ENCODE data around the gene CSDE1.
"Not testable (repeated sequence)": the region's sequence is repeated elsewhere in the genome, so short reads cannot be mapped to it uniquely, and the experiment has no call there.

Gene CSDE1

DNA sequence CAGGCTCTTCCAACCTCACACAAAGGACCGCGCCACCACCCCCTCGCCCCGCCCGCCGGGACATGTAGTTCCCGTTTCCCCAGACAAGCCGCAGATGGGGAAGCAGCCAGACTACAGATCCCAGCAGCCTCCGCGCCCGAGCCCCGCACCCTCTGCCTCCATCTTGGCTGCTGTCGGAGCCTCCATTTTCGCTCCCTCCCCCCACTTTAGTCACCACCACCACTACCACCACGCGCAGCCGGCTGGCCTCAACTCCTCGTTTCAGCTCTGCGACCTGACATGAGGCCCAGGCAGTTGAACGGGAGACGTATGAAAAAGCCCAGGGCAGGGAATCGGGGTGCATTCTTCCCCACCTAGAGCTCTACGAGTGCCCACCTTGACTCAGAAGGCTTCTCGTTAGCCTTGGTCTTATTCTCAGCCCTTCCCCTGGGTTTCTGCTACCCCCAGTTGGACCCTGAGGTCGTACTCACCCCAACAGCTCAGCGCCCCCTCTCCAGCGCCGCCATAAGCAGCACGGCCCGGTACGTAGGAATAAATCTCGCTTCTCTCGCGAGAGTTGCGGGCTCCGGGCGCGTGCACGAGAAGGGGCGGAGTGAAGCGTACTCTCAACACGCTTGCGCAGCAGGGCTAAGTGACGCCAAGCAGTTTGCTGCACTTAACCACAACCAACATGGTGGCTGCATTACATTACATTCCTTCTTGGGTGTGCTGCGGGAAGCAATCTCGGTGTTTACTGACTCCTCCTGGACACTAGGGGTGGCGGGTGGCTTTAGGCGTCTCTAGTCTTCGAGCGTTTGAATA, at the start of gene CSDE1:
TSS of gene CSDE1 (minus strand) at position 530 of the 801 bp plus-strand sequence. CDS start 18,094 bp downstream, outside the sequence.
- peak within 1 kb of the TSS; percentile 100 for H3K4me3 ChIP-seq (ENCODE audit: low read depth, low read length)
- TF ChIP-seq, protein P1, sequence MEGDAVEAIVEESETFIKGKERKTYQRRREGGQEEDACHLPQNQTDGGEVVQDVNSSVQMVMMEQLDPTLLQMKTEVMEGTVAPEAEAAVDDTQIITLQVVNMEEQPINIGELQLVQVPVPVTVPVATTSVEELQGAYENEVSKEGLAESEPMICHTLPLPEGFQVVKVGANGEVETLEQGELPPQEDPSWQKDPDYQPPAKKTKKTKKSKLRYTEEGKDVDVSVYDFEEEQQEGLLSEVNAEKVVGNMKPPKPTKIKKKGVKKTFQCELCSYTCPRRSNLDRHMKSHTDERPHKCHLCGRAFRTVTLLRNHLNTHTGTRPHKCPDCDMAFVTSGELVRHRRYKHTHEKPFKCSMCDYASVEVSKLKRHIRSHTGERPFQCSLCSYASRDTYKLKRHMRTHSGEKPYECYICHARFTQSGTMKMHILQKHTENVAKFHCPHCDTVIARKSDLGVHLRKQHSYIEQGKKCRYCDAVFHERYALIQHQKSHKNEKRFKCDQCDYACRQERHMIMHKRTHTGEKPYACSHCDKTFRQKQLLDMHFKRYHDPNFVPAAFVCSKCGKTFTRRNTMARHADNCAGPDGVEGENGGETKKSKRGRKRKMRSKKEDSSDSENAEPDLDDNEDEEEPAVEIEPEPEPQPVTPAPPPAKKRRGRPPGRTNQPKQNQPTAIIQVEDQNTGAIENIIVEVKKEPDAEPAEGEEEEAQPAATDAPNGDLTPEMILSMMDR (IDR thresholded peaks at IDR 0.05; ENCODE audit: low read depth, low read length) = peak; percentile 47; the same call in 1 of the 2 replicates

DNA sequence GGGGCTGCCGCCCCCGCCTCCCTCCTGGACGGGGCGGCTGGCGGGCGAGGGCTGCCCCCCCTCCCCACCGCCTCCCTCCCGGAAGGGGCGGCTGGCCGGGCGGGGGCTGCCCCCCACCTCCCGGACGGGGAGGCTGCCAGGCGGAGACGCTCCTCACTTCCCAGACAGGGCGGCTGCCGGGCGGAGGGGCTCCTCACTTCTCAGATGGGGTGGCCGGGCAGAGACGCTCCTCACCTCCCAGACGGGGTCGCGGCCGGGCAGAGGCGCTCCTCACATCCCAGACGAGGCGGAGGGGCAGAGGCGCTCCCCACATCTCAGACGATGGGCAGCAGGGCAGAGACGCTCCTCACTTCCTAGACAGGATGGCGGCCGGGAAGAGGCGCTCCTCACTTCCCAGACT, 46.7 kb upstream of the CSDE1 start:
- not testable (repeated sequence) for H3K4me3 ChIP-seq (ENCODE audit: low read depth, low read length)

DNA sequence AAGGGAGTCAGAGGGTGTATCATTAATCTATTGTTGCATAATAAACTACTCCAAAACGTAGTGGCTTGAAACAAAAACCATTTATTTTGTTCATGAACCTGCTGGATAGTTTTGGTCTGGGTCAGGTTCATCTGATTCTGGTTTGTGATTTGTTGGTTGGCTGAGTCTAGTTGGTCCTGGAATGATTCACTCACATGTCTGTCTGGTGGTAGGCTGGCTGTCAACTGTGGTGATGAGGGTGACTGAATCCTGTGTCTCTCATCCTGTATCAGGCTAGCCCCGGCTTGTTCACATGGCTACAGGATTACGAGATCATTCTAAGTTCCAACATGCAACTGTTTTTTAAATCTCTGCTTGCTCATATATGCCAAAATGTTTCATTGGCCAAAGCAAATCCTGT, 45.2 kb upstream of the CSDE1 start:
- TF ChIP-seq, protein P1 (IDR thresholded peaks at IDR 0.05; ENCODE audit: low read depth, low read length) = no peak
- no peak overlapping the region for H3K4me3 ChIP-seq (ENCODE audit: low read depth, low read length)

DNA sequence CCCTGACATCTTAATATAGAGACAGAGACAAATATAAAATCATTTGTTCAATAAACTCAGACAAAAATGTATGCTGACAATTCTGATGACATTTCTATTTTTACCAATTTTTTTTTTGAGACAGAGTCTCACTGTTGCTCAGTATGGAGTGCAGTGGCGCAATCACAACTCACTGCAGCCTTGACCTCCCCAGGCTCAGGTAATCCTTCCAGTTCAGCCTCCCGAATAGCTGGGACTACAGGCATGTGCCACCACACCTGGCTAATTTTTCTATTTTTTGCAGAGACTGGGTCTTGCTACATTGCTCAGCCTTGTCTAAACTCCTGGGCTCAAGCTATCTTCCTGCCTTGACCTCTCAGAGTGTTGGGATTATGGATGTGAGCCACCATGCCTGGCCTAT, 36.3 kb upstream of the CSDE1 start:
- TF ChIP-seq, protein P1 (IDR thresholded peaks at IDR 0.05; ENCODE audit: low read depth, low read length) = no peak
- H3K4me3 ChIP-seq (ENCODE audit: low read depth, low read length) = no peak overlapping the region

DNA sequence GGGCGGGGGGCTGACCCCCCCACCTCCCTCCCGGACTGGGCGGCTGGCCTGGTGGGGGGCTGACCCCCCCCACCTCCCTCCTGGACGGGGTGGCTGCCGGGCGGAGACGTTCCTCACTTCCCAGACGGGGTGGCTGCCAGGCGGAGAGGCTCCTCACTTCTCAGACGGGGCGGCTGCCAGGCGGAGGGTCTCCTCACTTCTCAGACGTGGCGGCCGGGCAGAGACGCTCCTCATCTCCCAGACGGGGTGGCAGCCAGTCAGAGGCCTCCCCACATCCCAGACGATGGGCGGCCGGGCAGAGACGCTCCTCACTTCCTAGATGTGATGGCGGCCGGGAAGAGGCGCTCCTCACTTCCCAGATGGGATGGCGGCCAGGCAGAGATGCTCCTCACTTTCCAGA, 32.8 kb upstream of the CSDE1 start:
- not testable (repeated sequence) for H3K4me3 ChIP-seq (ENCODE audit: low read depth, low read length)

DNA sequence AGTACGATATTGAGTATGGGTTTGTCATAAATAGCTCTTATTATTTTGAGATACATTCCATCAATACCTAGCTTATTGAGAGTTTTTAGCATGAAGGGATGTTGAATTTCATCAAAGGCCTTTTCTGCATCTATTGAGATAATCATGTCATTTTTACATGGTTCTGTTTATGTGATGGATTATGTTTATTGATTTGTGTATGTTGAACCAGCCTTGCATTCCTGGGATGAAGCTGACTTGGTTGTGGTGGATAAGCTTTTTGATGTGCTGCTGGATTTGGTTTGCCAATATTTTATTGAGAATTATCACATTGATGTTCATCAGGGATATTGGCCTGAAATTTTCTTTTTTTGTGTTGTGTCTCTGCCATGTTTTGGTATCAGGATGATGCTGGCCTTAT, 28.7 kb upstream of the CSDE1 start:
- not testable (repeated sequence) for H3K4me3 ChIP-seq (ENCODE audit: low read depth, low read length)

DNA sequence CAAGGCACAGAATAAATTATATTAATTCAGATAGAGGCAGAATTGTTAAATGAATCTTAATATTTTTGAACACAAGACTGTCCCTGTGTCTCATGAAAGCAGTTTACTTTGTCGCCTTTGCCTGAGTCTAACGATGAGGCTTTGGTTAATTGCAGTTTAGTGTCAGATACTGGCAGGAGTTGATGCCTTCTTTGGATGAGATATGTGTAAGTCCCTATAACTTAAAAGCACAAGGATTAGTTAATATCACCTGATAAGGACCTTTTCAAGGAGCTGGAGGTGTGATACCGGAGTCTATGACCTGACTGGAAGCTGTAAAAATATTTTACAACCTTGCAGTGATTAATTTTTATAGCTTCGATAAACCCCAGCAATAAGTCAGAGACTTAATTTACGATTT, 24.7 kb upstream of the CSDE1 start:
- TF ChIP-seq, protein P1 (IDR thresholded peaks at IDR 0.05; ENCODE audit: low read depth, low read length) = no peak
- no peak overlapping the region for H3K4me3 ChIP-seq (ENCODE audit: low read depth, low read length)

DNA sequence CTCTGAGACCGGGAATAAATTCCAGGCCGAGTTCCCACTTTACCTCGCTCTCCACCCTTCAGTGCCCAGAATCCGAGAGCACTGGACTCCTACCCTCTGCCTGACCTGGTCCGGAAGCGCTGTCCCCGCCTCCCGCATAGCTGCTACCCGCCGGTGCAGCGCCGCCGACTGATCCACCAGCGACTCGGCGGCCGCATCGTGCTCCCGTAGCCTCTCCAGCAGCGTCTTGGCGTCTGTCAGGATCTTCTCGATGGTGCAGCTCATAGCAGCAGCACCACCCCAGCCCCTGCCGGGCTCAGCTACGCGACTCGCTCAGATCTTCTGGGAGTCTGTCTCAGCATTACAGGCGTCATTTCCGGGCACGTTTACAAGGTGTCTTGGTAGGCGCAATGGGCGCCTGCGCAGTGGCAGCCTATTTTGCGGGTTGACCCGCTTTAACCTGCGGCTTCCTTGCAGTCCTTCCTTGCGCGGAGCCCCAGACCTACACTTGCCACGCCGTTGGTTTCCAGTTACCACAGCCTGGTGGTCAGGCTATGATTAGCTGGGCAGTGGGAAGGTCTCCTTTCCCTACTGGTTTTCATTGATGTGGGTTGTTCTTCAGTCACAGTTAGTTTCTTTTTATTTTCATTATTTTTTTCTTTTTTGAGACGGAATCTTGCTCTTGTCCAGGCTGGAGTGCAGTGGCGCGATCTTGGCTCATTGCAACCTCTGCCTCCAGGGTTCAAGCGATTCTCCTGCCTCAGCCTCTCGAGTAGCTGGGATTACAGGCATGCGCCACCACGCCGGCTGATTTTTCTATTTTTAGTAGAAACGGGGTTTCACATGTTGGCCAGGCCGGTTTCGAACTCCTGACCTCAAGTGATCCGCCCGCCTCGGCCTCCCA, 22.8 kb upstream of the CSDE1 start, which contains the start of gene SIKE1:
TSS of gene SIKE1 (minus strand) at position 342 of the 883 bp plus-strand sequence. CDS start at position 264, 78 bp downstream.
- TF ChIP-seq, protein P1 (IDR thresholded peaks at IDR 0.05; ENCODE audit: low read depth, low read length) = no peak
- H3K4me3 ChIP-seq (ENCODE audit: low read depth, low read length) = peak within 1 kb of the TSS; percentile 95

All from WI38 (cell line).